ENCODE results near the gene SIPA1L3. TPM values are rescaled to one million over a fixed set of nuclear protein-coding genes. Genes with fewer than 3 reads are reported as not detected.

The SIPA1L3 gene
- total RNA-seq, 1 donor from 2014 or later, result 26.9 TPM

DNA sequence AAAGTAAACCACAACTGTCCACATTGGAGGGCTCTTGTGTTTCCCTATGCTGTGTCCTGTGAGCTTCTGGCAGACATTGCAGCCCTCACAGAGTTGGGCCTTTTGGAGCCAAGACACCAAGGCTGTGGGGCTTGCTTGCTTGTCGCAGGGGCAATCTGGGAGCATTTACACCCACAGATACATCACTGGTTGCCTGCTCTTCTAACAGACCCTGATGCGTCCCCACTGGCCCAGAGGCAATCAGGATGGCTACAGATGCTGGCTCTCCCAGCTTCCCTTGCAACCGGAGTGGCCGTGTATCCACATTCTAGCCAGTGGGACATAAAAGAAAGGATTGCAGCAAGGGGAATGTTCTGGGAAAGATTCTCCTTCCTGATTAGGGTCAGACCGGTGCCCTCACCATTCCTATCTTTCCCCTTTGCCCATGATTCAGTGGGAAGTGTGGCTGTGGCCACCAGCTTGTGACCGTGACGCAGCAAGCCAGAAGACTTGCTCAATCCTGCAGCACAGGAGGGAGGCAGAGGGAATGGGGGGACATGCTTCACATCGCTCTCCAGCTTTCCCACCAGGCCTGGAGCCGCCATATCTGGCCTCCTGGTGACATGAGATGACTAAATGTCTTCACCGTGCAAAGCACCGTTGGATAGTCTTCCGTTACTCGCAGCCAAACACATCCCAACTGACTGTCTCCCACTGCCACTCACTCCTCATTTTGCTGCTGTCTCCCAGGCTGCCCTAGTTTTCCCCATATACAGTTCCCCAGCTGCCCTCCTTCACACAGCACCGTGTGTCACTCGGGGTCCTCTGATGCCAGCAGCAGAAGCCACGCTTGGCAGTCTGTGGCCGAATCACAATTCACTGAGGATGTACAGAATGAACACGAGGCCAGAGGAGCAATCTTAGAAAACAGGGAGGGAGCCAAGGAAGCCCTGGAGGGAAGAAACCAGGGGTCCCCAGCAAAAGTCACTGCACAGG is 166.1 kb downstream of the SIPA1L3 start:
- H3K4me2 ChIP-seq (ENCODE audit: low read length), result no peak overlapping the region
- Mint-ChIP-seq H3K27ac (ENCODE audit: unreplicated experiment) (no peak overlapping the region), H3K4me3 (ENCODE audit: unreplicated experiment) (no peak overlapping the region), H3K27me3 (ENCODE audit: low read depth, unreplicated experiment) (no peaks in the 10 kb centered on the region), H3K36me3 (ENCODE audit: low read depth, unreplicated experiment) (peaks cover 16% of the 10 kb centered on the region), H3K9me3 (ENCODE audit: unreplicated experiment) (peaks cover 6% of the 10 kb centered on the region), H3K4me1 (ENCODE audit: low read depth, unreplicated experiment) (peaks cover 6% of the 10 kb centered on the region)
- DNase-seq (ENCODE audit: low read depth) (no peak), FAIRE-seq (no peak)
- no peaks in the 10 kb centered on the region for H3K27me3 ChIP-seq (ENCODE audit: insufficient read depth, low read length)
- no peak overlapping the region for H2AFZ ChIP-seq (ENCODE audit: low read depth, low read length)
- H4K20me1 ChIP-seq (ENCODE audit: insufficient read depth, low read length), result no peaks in the 10 kb centered on the region
- no peak overlapping the region for H3K27ac ChIP-seq (ENCODE audit: low read depth, low read length)
- no peaks in the 10 kb centered on the region for H3K36me3 ChIP-seq (ENCODE audit: insufficient read depth, low read length)
- TF ChIP-seq EZH2 (IDR thresholded peaks at IDR 0.05; ENCODE audit: insufficient read depth, low read length), result no peak
- TF ChIP-seq, protein P1, sequence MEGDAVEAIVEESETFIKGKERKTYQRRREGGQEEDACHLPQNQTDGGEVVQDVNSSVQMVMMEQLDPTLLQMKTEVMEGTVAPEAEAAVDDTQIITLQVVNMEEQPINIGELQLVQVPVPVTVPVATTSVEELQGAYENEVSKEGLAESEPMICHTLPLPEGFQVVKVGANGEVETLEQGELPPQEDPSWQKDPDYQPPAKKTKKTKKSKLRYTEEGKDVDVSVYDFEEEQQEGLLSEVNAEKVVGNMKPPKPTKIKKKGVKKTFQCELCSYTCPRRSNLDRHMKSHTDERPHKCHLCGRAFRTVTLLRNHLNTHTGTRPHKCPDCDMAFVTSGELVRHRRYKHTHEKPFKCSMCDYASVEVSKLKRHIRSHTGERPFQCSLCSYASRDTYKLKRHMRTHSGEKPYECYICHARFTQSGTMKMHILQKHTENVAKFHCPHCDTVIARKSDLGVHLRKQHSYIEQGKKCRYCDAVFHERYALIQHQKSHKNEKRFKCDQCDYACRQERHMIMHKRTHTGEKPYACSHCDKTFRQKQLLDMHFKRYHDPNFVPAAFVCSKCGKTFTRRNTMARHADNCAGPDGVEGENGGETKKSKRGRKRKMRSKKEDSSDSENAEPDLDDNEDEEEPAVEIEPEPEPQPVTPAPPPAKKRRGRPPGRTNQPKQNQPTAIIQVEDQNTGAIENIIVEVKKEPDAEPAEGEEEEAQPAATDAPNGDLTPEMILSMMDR (IDR thresholded peaks at IDR 0.05; ENCODE audit: insufficient read depth, low read depth, low read length), result no peak
- H3K4me3 ChIP-seq (ENCODE audit: insufficient read depth, low read depth, low read length), result no peak overlapping the region
- peaks cover 11% of the 10 kb centered on the region for H3K4me1 ChIP-seq (ENCODE audit: insufficient read depth, low read length)
- H3K79me2 ChIP-seq (ENCODE audit: insufficient read depth, low read length), result peaks cover 19% of the 10 kb centered on the region
- no peaks in the 10 kb centered on the region for H3K9me3 ChIP-seq (ENCODE audit: insufficient read depth, low read depth, low read length)
- no peak overlapping the region for H3K9ac ChIP-seq (ENCODE audit: low read length)

DNA sequence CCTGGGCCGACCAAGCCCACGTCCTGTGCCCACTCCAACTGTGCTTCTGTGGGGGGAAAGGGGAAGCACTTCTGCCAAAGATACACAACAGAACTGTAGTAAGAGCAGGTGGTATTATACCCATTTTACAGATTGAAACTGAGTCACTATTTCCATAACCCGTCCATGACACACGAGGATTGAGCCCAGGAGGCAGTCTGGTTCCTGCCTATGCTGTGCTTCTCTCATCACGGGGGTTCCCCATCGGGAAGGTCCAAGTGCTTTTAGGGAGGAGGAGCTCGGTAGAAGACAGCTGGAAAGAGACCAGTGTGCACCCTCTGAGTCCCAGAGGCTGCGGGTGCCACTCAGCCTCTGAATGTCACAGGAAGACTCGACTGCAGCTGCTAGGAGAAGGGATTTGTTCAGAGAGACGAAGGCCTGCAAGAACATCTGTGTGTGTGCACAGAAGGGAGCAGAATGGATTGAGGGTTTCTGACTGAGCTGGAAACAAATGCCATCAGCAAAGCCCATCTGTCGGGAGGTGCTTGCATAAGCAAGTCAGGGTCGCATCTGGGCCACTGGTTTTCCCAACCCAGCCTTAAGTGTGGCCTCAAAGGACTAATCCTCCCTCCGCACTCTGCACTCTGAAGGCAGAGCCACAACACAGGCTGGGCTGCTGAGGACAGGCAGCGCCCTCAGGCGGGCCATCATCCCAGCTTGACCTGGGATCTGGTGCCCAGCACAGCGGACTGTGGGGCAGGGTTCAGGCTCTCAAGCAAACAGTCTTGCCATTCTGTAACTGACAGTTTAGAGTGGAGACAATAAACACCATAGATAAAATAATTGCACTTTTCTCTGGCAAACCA is 167.1 kb downstream of the SIPA1L3 start:
- FAIRE-seq (no peak), DNase-seq (ENCODE audit: low read depth) (no peak)
- no peaks in the 10 kb centered on the region for H3K27me3 ChIP-seq (ENCODE audit: insufficient read depth, low read length)
- H3K4me3 Mint-ChIP-seq (ENCODE audit: unreplicated experiment), result no peak overlapping the region
- H3K9me3 Mint-ChIP-seq (ENCODE audit: unreplicated experiment), result peaks cover 6% of the 10 kb centered on the region
- H3K36me3 ChIP-seq (ENCODE audit: insufficient read depth, low read length), result no peaks in the 10 kb centered on the region
- H3K27ac ChIP-seq (ENCODE audit: low read depth, low read length), result no peak overlapping the region
- TF ChIP-seq EZH2 (IDR thresholded peaks at IDR 0.05; ENCODE audit: insufficient read depth, low read length), result no peak
- TF ChIP-seq, protein P1 (IDR thresholded peaks at IDR 0.05; ENCODE audit: insufficient read depth, low read depth, low read length), result no peak
- H3K9ac ChIP-seq (ENCODE audit: low read length), result no peak overlapping the region
- peaks cover 6% of the 10 kb centered on the region for H3K4me1 Mint-ChIP-seq (ENCODE audit: low read depth, unreplicated experiment)
- H4K20me1 ChIP-seq (ENCODE audit: insufficient read depth, low read length), result no peaks in the 10 kb centered on the region
- peaks cover 13% of the 10 kb centered on the region for H3K36me3 Mint-ChIP-seq (ENCODE audit: low read depth, unreplicated experiment)
- no peak overlapping the region for H3K4me2 ChIP-seq (ENCODE audit: low read length)
- H3K79me2 ChIP-seq (ENCODE audit: insufficient read depth, low read length), result peaks cover 15% of the 10 kb centered on the region
- no peak overlapping the region for H2AFZ ChIP-seq (ENCODE audit: low read depth, low read length)
- no peaks in the 10 kb centered on the region for H3K9me3 ChIP-seq (ENCODE audit: insufficient read depth, low read depth, low read length)
- H3K27ac Mint-ChIP-seq (ENCODE audit: unreplicated experiment), result no peak overlapping the region
- H3K4me1 ChIP-seq (ENCODE audit: insufficient read depth, low read length), result peaks cover 11% of the 10 kb centered on the region
- no peak overlapping the region for H3K4me3 ChIP-seq (ENCODE audit: insufficient read depth, low read depth, low read length)
- H3K27me3 Mint-ChIP-seq (ENCODE audit: low read depth, unreplicated experiment), result no peaks in the 10 kb centered on the region
